ENCODE data around the gene CXCR3.
"Not testable (repeated sequence)": the region's sequence is repeated elsewhere in the genome, so short reads cannot be mapped to it uniquely, and the experiment has no call there.

The CXCR3 gene

DNA sequence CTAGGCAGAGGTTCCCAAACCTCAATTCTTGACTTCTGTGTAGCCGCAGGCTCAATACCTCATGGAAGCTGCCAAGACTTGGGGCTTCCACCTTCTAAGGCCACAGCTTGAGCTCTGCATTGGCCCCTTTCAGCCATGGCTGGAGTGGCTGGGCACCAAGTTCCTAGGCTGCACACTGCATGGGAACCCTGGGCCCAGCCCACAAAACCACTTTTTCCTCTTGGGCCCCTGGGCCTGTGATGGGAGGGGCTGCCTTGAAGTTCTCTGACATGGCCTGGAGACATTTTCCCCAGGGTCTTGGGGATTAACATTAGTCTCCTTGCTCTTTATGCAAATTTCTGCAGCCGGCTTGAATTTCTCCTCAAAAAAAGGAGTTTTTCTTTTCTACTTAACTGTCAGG, 35.0 kb upstream of the CXCR3 start:
- no peak overlapping the region for H3K4me3 Mint-ChIP-seq
- H3K27ac Mint-ChIP-seq: no peak overlapping the region
- peaks cover 23% of the 10 kb centered on the region for H3K4me1 Mint-ChIP-seq (ENCODE audit: low read depth)
- no peaks in the 10 kb centered on the region for H3K9me3 Mint-ChIP-seq
- peaks cover 12% of the 10 kb centered on the region for H3K27me3 Mint-ChIP-seq (ENCODE audit: low read depth)
- no peaks in the 10 kb centered on the region for H3K36me3 Mint-ChIP-seq (ENCODE audit: low read depth)

GRCh38 chrX:71652405-71652804, 34.1 kb upstream of the CXCR3 start:
- H3K4me3 Mint-ChIP-seq: no peak overlapping the region
- H3K9me3 Mint-ChIP-seq: no peaks in the 10 kb centered on the region

GRCh38 chrX:71650333-71650969, 32.1 kb upstream of the CXCR3 start:
- peaks cover 4% of the 10 kb centered on the region for H3K27me3 Mint-ChIP-seq (ENCODE audit: low read depth)
- H3K4me1 Mint-ChIP-seq (ENCODE audit: low read depth): peaks cover 18% of the 10 kb centered on the region
- no peaks in the 10 kb centered on the region for H3K9me3 Mint-ChIP-seq
- H3K36me3 Mint-ChIP-seq (ENCODE audit: low read depth): no peaks in the 10 kb centered on the region
- no peak overlapping the region for H3K27ac Mint-ChIP-seq
- no peak overlapping the region for H3K4me3 Mint-ChIP-seq

More at GRCh38 chrX:71652405-71652804, 34.1 kb upstream of the CXCR3 start:
- H3K27ac Mint-ChIP-seq: no peak overlapping the region
- H3K36me3 Mint-ChIP-seq (ENCODE audit: low read depth): no peaks in the 10 kb centered on the region
- H3K27me3 Mint-ChIP-seq (ENCODE audit: low read depth): peaks cover 12% of the 10 kb centered on the region
- H3K4me1 Mint-ChIP-seq (ENCODE audit: low read depth): peaks cover 23% of the 10 kb centered on the region

DNA sequence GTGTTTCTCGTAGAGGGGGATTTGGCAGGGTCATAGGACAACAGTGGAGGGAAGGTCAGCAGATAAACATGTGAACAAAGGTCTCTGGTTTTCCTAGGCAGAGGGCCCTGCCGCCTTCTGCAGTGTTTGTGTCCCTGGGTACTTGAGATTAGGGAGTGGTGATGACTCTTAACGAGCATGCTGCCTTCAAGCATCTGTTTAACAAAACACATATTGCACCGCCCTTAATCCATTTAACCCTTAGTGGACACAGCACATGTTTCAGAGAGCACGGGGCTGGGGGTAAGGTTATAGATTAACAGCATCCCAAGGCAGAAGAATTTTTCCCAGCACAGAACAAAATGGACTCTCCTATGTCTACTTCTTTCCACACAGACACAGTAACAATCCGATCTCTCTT, 26.1 kb upstream of the CXCR3 start:
- H3K27me3 Mint-ChIP-seq (ENCODE audit: low read depth); H3K4me3 Mint-ChIP-seq; H3K4me1 Mint-ChIP-seq (ENCODE audit: low read depth); H3K36me3 Mint-ChIP-seq (ENCODE audit: low read depth); H3K27ac Mint-ChIP-seq; H3K9me3 Mint-ChIP-seq: not testable (repeated sequence)

- no peaks in the 10 kb centered on the region for H3K9me3 Mint-ChIP-seq
- no peak overlapping the region for H3K27ac Mint-ChIP-seq
- H3K4me1 Mint-ChIP-seq (ENCODE audit: low read depth): peaks cover 17% of the 10 kb centered on the region
- no peaks in the 10 kb centered on the region for H3K27me3 Mint-ChIP-seq (ENCODE audit: low read depth)
- H3K4me3 Mint-ChIP-seq: no peak overlapping the region
- H3K36me3 Mint-ChIP-seq (ENCODE audit: low read depth): peaks cover 4% of the 10 kb centered on the region
These were observed 21.7 kb upstream of the CXCR3 start for GRCh38 chrX:71640002-71640401.

DNA sequence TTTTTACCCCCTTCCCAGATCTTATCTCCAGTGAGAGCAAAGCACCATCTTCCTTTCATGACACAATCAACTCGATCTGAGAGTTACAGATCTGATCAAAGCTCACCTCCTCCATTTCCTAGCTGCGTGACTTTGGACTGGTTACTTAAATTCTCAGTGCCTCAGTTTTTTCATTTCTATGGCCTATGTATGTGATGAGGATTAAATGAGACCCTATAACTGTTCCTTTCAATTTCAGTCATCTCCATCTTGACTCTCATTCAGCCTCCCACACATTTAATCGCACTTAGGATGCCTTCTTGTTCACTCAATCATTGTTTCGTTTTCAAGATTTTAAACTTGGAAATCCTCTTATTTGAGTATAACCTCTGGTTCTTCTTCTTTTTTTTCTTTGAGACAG, 20.1 kb upstream of the CXCR3 start:
- H3K27me3 Mint-ChIP-seq (ENCODE audit: low read depth): no peaks in the 10 kb centered on the region
- no peak overlapping the region for H3K27ac Mint-ChIP-seq
- peaks cover 4% of the 10 kb centered on the region for H3K36me3 Mint-ChIP-seq (ENCODE audit: low read depth)
- peaks cover 17% of the 10 kb centered on the region for H3K4me1 Mint-ChIP-seq (ENCODE audit: low read depth)
- no peaks in the 10 kb centered on the region for H3K9me3 Mint-ChIP-seq
- no peak overlapping the region for H3K4me3 Mint-ChIP-seq

- Mint-ChIP-seq H3K4me3 (no peak overlapping the region), H3K4me1 (ENCODE audit: low read depth) (peaks cover 20% of the 10 kb centered on the region), H3K9me3 (no peaks in the 10 kb centered on the region), H3K27me3 (ENCODE audit: low read depth) (no peaks in the 10 kb centered on the region), H3K36me3 (ENCODE audit: low read depth) (peaks cover 3% of the 10 kb centered on the region), H3K27ac (no peak overlapping the region)
These were observed 19.5 kb upstream of the CXCR3 start for GRCh38 chrX:71637848-71638247.

GRCh38 chrX:71637253-71637618, 18.9 kb upstream of the CXCR3 start:
- peaks cover 3% of the 10 kb centered on the region for H3K36me3 Mint-ChIP-seq (ENCODE audit: low read depth)
- H3K4me1 Mint-ChIP-seq (ENCODE audit: low read depth): peaks cover 20% of the 10 kb centered on the region
- H3K27me3 Mint-ChIP-seq (ENCODE audit: low read depth): no peaks in the 10 kb centered on the region
- no peaks in the 10 kb centered on the region for H3K9me3 Mint-ChIP-seq
- peak overlapping the region; percentile 73 for H3K27ac Mint-ChIP-seq
- H3K4me3 Mint-ChIP-seq: peak overlapping the region; percentile 4

- peak overlapping the region; percentile 4 for H3K4me3 Mint-ChIP-seq
- peaks cover 3% of the 10 kb centered on the region for H3K36me3 Mint-ChIP-seq (ENCODE audit: low read depth)
- no peaks in the 10 kb centered on the region for H3K27me3 Mint-ChIP-seq (ENCODE audit: low read depth)
- H3K9me3 Mint-ChIP-seq: no peaks in the 10 kb centered on the region
- peak overlapping the region; percentile 73 for H3K27ac Mint-ChIP-seq
- peaks cover 20% of the 10 kb centered on the region for H3K4me1 Mint-ChIP-seq (ENCODE audit: low read depth)
These were observed 18.3 kb upstream of the CXCR3 start for GRCh38 chrX:71636438-71637252.

- Mint-ChIP-seq H3K4me1 (ENCODE audit: low read depth) (peaks cover 20% of the 10 kb centered on the region), H3K27me3 (ENCODE audit: low read depth) (no peaks in the 10 kb centered on the region), H3K36me3 (ENCODE audit: low read depth) (no peaks in the 10 kb centered on the region), H3K9me3 (no peaks in the 10 kb centered on the region), H3K4me3 (no peak overlapping the region), H3K27ac (no peak overlapping the region)
These were observed 16.1 kb upstream of the CXCR3 start for GRCh38 chrX:71634366-71634765.

- Mint-ChIP-seq H3K4me1 (ENCODE audit: low read depth) (peaks cover 23% of the 10 kb centered on the region), H3K4me3 (no peak overlapping the region), H3K36me3 (ENCODE audit: low read depth) (no peaks in the 10 kb centered on the region), H3K9me3 (no peaks in the 10 kb centered on the region), H3K27me3 (ENCODE audit: low read depth) (no peaks in the 10 kb centered on the region), H3K27ac (no peak overlapping the region)
These were observed 14.8 kb upstream of the CXCR3 start for GRCh38 chrX:71632923-71633657.

GRCh38 chrX:71629467-71629866, 11.2 kb upstream of the CXCR3 start:
- H3K36me3 Mint-ChIP-seq (ENCODE audit: low read depth): no peaks in the 10 kb centered on the region
- H3K4me3 Mint-ChIP-seq: no peak overlapping the region
- H3K4me1 Mint-ChIP-seq (ENCODE audit: low read depth): peaks cover 14% of the 10 kb centered on the region
- no peak overlapping the region for H3K27ac Mint-ChIP-seq
- no peaks in the 10 kb centered on the region for H3K27me3 Mint-ChIP-seq (ENCODE audit: low read depth)
- no peaks in the 10 kb centered on the region for H3K9me3 Mint-ChIP-seq

- no peak overlapping the region for H3K4me3 Mint-ChIP-seq
- no peaks in the 10 kb centered on the region for H3K9me3 Mint-ChIP-seq
- no peaks in the 10 kb centered on the region for H3K36me3 Mint-ChIP-seq (ENCODE audit: low read depth)
- H3K27ac Mint-ChIP-seq: no peak overlapping the region
- no peaks in the 10 kb centered on the region for H3K27me3 Mint-ChIP-seq (ENCODE audit: low read depth)
- peaks cover 20% of the 10 kb centered on the region for H3K4me1 Mint-ChIP-seq (ENCODE audit: low read depth)
These were observed 9.5 kb upstream of the CXCR3 start for GRCh38 chrX:71627588-71628404.

- Mint-ChIP-seq H3K9me3 (no peaks in the 10 kb centered on the region), H3K27ac (no peak overlapping the region), H3K27me3 (ENCODE audit: low read depth) (no peaks in the 10 kb centered on the region), H3K4me1 (ENCODE audit: low read depth) (peaks cover 33% of the 10 kb centered on the region), H3K36me3 (ENCODE audit: low read depth) (no peaks in the 10 kb centered on the region), H3K4me3 (no peak overlapping the region)
These were observed 8.3 kb upstream of the CXCR3 start for GRCh38 chrX:71626576-71626975.

All from T-helper 1 cell treated with Interleukin-12 subunit alpha and Interleukin-12 subunit beta and Interleukin-4 antibody, amounts not matched to agents 30 μg/mL and 1 μg/mL, for 36 hours (primary cell).